ENCODE measurements around the gene ZC3H12A. TPM values are rescaled to one million over a fixed set of nuclear protein-coding genes. Genes with fewer than 3 reads are reported as not detected.
"Not testable (repeated sequence)": the region's sequence is repeated elsewhere in the genome, so short reads cannot be mapped to it uniquely, and the experiment has no call there.

The ZC3H12A gene
- total RNA-seq, 1 donor from 2014 or later = 14.2 TPM

DNA sequence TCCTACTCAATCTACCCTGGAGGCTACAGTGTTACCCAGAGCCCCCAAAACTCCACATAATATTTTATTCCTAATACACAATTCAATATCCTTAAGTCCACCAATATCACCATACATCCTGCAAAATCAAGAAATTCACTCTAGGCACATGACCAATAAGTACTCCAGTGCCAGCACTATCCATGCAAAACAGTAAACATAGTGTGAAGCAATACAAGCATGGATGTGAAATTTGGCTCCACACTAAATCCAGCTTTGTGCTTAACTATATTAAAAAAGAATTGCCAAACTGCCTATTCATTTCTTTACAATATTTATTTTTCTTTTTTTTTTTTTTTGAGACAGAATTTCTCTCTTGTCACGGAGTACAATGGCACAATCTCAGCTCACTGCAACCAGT, 43.2 kb downstream of the ZC3H12A start:
- no peak for DNase-seq (ENCODE audit: low read depth)
- Histone ChIP-seq H3K36me3 (ENCODE audit: control insufficient read depth, insufficient read depth, low read length) (peaks cover 1% of the 10 kb centered on the region), H3K27me3 (ENCODE audit: control insufficient read depth, insufficient read depth, low read length) (no peaks in the 10 kb centered on the region), H3K4me3 (ENCODE audit: low read depth, low read length) (no peak overlapping the region)
- no peak for FAIRE-seq
- TF ChIP-seq, protein P1, sequence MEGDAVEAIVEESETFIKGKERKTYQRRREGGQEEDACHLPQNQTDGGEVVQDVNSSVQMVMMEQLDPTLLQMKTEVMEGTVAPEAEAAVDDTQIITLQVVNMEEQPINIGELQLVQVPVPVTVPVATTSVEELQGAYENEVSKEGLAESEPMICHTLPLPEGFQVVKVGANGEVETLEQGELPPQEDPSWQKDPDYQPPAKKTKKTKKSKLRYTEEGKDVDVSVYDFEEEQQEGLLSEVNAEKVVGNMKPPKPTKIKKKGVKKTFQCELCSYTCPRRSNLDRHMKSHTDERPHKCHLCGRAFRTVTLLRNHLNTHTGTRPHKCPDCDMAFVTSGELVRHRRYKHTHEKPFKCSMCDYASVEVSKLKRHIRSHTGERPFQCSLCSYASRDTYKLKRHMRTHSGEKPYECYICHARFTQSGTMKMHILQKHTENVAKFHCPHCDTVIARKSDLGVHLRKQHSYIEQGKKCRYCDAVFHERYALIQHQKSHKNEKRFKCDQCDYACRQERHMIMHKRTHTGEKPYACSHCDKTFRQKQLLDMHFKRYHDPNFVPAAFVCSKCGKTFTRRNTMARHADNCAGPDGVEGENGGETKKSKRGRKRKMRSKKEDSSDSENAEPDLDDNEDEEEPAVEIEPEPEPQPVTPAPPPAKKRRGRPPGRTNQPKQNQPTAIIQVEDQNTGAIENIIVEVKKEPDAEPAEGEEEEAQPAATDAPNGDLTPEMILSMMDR (IDR thresholded peaks at IDR 0.05; ENCODE audit: insufficient read depth, low read length, severe bottlenecking) = no peak

DNA sequence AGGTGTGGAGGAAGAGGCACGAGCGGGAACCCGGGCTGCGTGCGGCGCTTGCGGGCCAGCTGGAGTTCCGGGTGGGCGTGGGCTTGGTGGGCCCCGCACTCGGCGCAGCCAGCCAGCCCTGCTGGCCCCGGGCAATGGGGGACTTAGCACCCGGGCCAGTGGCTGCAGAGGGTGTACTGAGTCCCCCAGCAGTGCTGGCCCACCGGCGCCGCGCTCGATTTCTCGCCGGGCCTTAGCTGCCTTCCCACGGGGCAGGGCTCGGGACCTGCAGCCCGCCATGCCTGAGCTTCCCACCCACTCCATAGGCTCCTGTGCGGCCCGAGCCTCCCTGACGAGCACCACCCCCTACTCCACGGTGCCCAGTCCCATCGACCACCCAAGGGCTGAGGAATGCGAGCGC, 43.9 kb downstream of the ZC3H12A start:
- FAIRE-seq; H3K4me3 ChIP-seq (ENCODE audit: low read depth, low read length): not testable (repeated sequence)

DNA sequence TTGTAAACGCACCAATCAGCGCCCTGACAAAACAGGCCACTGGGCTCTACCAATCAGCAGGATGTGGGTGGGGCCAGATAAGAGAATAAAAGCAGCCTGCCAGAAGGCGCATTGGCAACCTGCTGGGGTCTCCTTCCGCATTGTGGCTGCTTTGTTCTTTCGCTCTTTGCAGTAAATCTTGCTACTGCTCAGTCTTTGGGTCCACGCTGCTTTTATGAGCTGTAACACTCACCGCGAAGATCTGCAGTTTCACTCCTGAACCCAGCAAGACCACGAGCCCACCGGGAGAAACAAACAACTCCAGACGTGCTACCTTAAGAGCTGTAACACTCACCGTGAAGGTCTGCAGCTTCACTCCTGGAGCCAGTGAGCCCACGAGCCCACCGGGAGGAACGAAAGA, 44.5 kb downstream of the ZC3H12A start:
- H3K4me3 ChIP-seq (ENCODE audit: low read depth, low read length); DNase-seq (ENCODE audit: low read depth); H3K27me3 ChIP-seq (ENCODE audit: control insufficient read depth, insufficient read depth, low read length); FAIRE-seq; H3K36me3 ChIP-seq (ENCODE audit: control insufficient read depth, insufficient read depth, low read length): not testable (repeated sequence)

More for the DNA sequence above, 43.9 kb downstream of the ZC3H12A start:
- H3K27me3 ChIP-seq (ENCODE audit: control insufficient read depth, insufficient read depth, low read length); DNase-seq (ENCODE audit: low read depth); H3K36me3 ChIP-seq (ENCODE audit: control insufficient read depth, insufficient read depth, low read length): not testable (repeated sequence)

DNA sequence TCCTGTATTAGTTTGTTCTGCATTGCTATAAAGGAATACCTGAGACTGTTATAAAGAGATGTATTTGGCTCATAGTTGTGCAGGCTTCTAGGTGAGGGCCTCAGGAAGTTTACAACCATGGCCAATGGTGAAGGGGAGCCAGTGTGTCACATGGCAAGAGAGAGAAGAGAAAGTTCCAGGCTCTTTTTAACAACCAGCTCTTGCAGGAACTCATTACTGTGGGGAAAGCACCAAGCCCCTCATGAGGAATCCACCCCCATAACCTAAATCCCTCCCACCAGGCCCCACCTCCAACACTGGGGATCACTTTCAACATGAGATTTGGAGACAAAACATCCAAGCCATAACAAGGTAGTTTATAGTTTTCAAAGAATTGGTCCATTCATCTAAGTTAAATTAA, 45.2 kb downstream of the ZC3H12A start:
- Histone ChIP-seq H3K4me3 (ENCODE audit: low read depth, low read length) (no peak overlapping the region), H3K27me3 (ENCODE audit: control insufficient read depth, insufficient read depth, low read length) (no peaks in the 10 kb centered on the region), H3K36me3 (ENCODE audit: control insufficient read depth, insufficient read depth, low read length) (no peaks in the 10 kb centered on the region)
- FAIRE-seq = no peak
- TF ChIP-seq, protein P1 (IDR thresholded peaks at IDR 0.05; ENCODE audit: insufficient read depth, low read length, severe bottlenecking) = no peak
- DNase-seq (ENCODE audit: low read depth) = no peak

DNA sequence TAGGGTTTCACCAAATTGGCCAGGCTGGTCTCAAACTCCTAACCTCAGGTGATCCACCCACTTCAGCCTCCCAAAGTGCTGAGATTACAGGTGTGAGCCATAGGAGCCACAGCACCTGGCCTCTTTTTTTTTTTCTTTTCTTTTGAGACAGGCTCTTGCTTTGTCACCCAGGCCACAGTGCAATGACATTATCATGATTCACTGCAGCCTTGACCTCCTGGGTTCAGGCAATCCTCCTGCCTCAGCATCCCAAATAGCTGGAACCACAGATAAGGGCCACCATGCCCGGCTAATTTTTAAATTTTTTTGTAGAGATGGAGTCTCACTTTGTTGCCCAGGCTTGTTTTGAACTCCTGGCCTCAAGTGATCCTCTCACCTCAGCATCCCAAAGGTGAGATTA, 55.5 kb downstream of the ZC3H12A start:
- H3K27me3 ChIP-seq (ENCODE audit: control insufficient read depth, insufficient read depth, low read length); FAIRE-seq; DNase-seq (ENCODE audit: low read depth); H3K36me3 ChIP-seq (ENCODE audit: control insufficient read depth, insufficient read depth, low read length); H3K4me3 ChIP-seq (ENCODE audit: low read depth, low read length): not testable (repeated sequence)

DNA sequence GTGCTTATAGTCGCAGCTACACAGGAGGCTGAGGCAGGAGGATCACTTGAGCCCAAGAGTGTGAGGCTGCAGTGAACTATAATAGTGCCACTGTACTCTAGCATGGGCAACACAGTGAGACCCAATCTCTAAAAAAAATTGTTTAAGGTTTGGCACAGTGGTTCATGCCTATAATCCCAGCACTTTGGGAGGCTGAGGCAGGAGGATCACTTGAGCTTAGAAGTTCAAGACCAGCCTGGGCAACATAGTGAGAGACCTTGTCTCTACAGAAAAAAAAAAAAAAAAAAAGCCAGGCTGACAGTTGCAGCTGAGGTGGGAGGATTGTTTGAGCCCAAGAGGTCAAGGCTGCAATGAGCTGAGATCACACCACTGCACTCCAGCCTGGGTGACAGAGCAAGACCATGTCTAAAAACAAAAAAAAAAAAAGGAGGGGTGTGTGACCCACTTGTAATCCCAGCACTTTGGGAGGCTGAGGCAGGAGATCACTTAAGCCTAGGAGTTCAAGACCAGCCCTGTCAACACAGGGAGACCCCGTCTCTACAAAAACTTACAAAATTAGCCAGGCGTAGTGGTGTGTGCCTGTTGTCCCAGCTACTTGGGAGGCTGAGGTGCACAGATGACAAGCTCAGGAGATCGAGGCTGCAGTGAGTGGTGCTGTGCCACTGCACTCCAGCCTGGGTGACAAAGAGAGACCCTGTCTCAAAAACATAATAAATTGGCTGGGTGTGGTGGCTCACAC, 58.2 kb downstream of the ZC3H12A start:
- H3K27me3 ChIP-seq (ENCODE audit: control insufficient read depth, insufficient read depth, low read length); H3K4me3 ChIP-seq (ENCODE audit: low read depth, low read length); FAIRE-seq; H3K36me3 ChIP-seq (ENCODE audit: control insufficient read depth, insufficient read depth, low read length); DNase-seq (ENCODE audit: low read depth): not testable (repeated sequence)

DNA sequence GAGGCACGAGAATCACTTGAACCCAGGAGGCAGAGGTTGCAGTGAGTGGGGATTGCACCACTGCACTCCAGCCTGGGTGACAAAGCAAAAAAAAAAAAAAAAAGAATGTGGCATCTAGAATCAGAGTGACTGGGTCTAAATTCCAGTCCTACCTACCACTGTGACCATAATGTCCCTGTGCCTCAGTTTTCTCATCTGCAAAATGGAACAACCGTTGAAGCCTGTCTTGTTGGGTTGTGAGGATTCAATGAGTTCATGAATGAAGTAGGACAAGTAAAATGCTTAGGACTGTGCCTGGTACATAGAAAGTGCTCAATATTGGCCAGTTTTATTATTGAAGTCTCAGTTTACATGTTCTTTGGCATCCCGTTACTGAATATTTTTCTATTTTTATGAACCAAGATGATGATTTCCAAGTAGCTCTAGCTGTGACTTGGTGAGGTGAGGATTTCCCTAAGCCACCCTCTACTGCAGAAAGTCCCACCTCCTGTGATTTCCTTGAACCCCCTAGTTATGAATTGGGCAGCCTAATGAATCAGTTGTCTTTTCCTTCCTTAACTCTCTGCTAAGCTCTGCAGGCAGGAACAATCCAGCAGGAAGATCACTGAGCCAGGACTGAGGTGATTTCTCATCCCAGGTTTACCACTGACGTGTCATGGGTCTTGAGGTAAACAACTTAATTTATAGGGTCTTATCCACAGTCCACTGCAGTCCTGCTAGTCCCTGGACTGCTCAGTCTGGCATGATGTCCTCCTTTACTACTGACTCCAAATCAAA, 59.1 kb downstream of the ZC3H12A start:
- H3K36me3 ChIP-seq (ENCODE audit: control insufficient read depth, insufficient read depth, low read length) = no peaks in the 10 kb centered on the region
- no peaks in the 10 kb centered on the region for H3K27me3 ChIP-seq (ENCODE audit: control insufficient read depth, insufficient read depth, low read length)
- TF ChIP-seq, protein P1 (IDR thresholded peaks at IDR 0.05; ENCODE audit: insufficient read depth, low read length, severe bottlenecking) = no peak
- FAIRE-seq (no peak), DNase-seq (ENCODE audit: low read depth) (no peak)
- H3K4me3 ChIP-seq (ENCODE audit: low read depth, low read length) = no peak overlapping the region

Other genes starting within 250 kb of the ZC3H12A start
- 50.1 and 74.5 TPM in 2 replicates for gene MEAF6, start 40.2 kb downstream of the ZC3H12A start, total RNA-seq
- gene SNIP1, start 79.7 kb downstream of the ZC3H12A start, total RNA-seq = 11.3 and 16.9 TPM in 2 replicates
- under 0.01 and 0.26 TPM in 2 replicates for gene DNALI1, start 82.4 kb downstream of the ZC3H12A start, total RNA-seq
- 64.5 and 73.4 TPM in 2 replicates for gene GNL2, start 121.4 kb downstream of the ZC3H12A start, total RNA-seq
- gene RSPO1, start 160.3 kb downstream of the ZC3H12A start, total RNA-seq = not detected in 2 replicates
- 0.26 and 0.38 TPM in 2 replicates for gene CDCA8, start 217.9 kb downstream of the ZC3H12A start, total RNA-seq

Data from bronchial epithelial cell (primary cell).